Ovary (tissue), 9 donors: ENCODE results near the gene BEAN1. TPM values are rescaled to one million over a fixed set of nuclear protein-coding genes. Genes with fewer than 3 reads are reported as not detected.
A peak's percentile ranks its signal among the peaks of the same experiment; 100 is the strongest.

ENCODE experiments used
- DNase-seq, 5 donors: peaks; one replicate each; pipeline ENCODE4 v3.0.0-alpha.2; 2019 to 2020
- H3K27ac ChIP-seq, 2 donors: fragments of 200-600 bp; one replicate each; pipeline versions ENCODE4 v1.5.1 to v1.8.0; 2019 to 2022
- H3K27me3 ChIP-seq: fragments of 200-600 bp; one replicate; pipeline ENCODE4 v1.8.0; 2022
- H3K36me3 ChIP-seq: fragments of 200-600 bp; sonication (generic); one replicate; pipeline ENCODE4 v1.5.1; 2019
- H3K4me1 ChIP-seq: one replicate; pipeline ENCODE4 v1.8.1; 2013; ENCODE audit warnings: mild to moderate bottlenecking, moderate library complexity; ENCODE audit not compliant: insufficient read depth
- H3K4me3 ChIP-seq: fragments of 200-600 bp; sonication (generic); one replicate; pipeline ENCODE4 v1.5.1; 2017
- H3K9me3 ChIP-seq, 2 donors: fragments of 200-600 bp in 1 of 2; sonication (generic) in 1 of 2; one replicate each; pipeline versions ENCODE4 v1.5.1 to v1.8.1; 2013 to 2019; ENCODE audit warnings: mild to moderate bottlenecking in 1 of 2, moderate library complexity in 1 of 2
- CTCF ChIP-seq, 3 donors: fragments of 450-650 bp in 2 of 3; fragments of 200-600 bp in 1 of 3; IDR thresholded peaks; one replicate each; pipeline versions ENCODE4 v1.5.1 to v1.8.0; 2016 to 2022; ENCODE audit warnings: antibody characterized with exemption in 3 of 3, mild to moderate bottlenecking in 1 of 3
- EP300 ChIP-seq: sonication (generic); formaldehyde crosslinking; IDR thresholded peaks from one replicate; pipeline ENCODE4 v1.6.1; 2017; ENCODE audit warnings: antibody characterized with exemption
- POLR2A ChIP-seq: fragments of 450-650 bp; IDR thresholded peaks from one replicate; pipeline ENCODE4 v1.6.1; 2017; ENCODE audit warnings: antibody characterized with exemption, mild to moderate bottlenecking, moderate library complexity
- WGBS, 3 donors: extraction: QIAGEN DNeasy Blood & Tissue Kit in 1 of 3; methylation state at CpG; one replicate each; pipeline versions ENCODE4 v1.1.5 to v1.1.7; 2013 to 2017; 5-methylcytosine and 5-hydroxymethylcytosine counted together
- intact Hi-C, 4 donors: fragments of 100-400 bp; cut with DNase I; formaldehyde crosslinking; loops; one replicate each; pipeline versions ENCODE4 v1.11.0 to v1.15.1; 2022 to 2023
- polyA plus RNA-seq, 2 donors: library from polyadenylated mRNA; stranded (reverse); fragments of 200-250 nt in 1 of 2; fragments of 350-450 nt in 1 of 2; fragmentation: Illumina TruSeq in 1 of 2; extraction: RNeasy Lipid Tissue Mini Kit (QIAGEN cat#74804) in 1 of 2; gene quantifications; one replicate each; pipeline ENCODE4 v1.2.3, GENCODE V29; 2013 to 2014
- total RNA-seq, 7 donors: library from RNA; depleted of rRNA in 2 of 7; stranded (reverse); fragments of >200 nt in 2 of 7; fragmentation: NEBNext Ultra II Directional in 3 of 7; extraction: Animal tissue kit (Norgen Biotek cat#: 25700) in 3 of 7; gene quantifications; one replicate each; pipeline versions ENCODE4 v1.1.0 to v1.2.4, GENCODE V29; 2016 to 2023
- donor health status: DM: no; HTN: no; CAD: no; lungs with moderate emphysema.
- donor health status: DM: no; HTN: no; CAD: no.
- donor health status: Bipolar disorder and iron deficiency.
- donor health status: DM: yes; HTN: yes; CAD: no.
- donor health status: DM: no; HTN: no; CAD: no.
- donor health status: DM: yes; HTN: yes; CAD: no.

Gene BEAN1
- total and polyA plus RNA-seq, 9 donors, result 0.15 to 2.2 (median 0.61) TPM; not detected in 1

- WGBS, 3 donors, result 4 to 6% (median 5%) methylated on average over 14 to 15 of the region's 15 CpGs
- DNase-seq, result peak; percentile 99
- no peaks in the 10 kb centered on the region for H3K9me3 ChIP-seq
- intact Hi-C loops, result loop anchor here in 3 of 4 donors (5.0 kb wide), 1 partner anchor 35 kb away; the partner anchor contains the start of genes CKLF (in 3 of the 3) and TK2 (in 3 of the 3)
- H3K36me3 ChIP-seq, result no peaks in the 10 kb centered on the region
- TF ChIP-seq POLR2A, result peak; percentile 55
- no peak for TF ChIP-seq EP300
- TF ChIP-seq CTCF (IDR thresholded peaks at IDR 0.05), result no peak
- peak overlapping the region; percentile 84 to 86 for H3K27ac ChIP-seq
- H3K4me1 ChIP-seq, result peaks cover 21% of the 10 kb centered on the region
- peak overlapping the region; percentile 15 for H3K4me3 ChIP-seq
- H3K27me3 ChIP-seq, result no peaks in the 10 kb centered on the region
Measured at GRCh38 chr16:66516808-66517585, 89.9 kb downstream of the BEAN1 start.

GRCh38 chr16:66517586-66518263, 90.6 kb downstream of the BEAN1 start:
- WGBS, 3 donors, result 70 to 75% (median 73%) methylated on average over 8 of the region's 8 CpGs
- intact Hi-C loops, result loop anchor here in 3 of 4 donors (5.0 kb wide), 1 partner anchor 35 kb away; the partner anchor contains the start of genes CKLF (in 3 of the 3) and TK2 (in 3 of the 3)
- H3K27me3 ChIP-seq, result no peaks in the 10 kb centered on the region
- no peak overlapping the region for H3K4me3 ChIP-seq
- H3K4me1 ChIP-seq, result peaks cover 22% of the 10 kb centered on the region
- DNase-seq, result peak; percentile 34 to 63 (median 59)
- H3K36me3 ChIP-seq, result no peaks in the 10 kb centered on the region
- H3K9me3 ChIP-seq, result no peaks in the 10 kb centered on the region
- TF ChIP-seq CTCF (IDR thresholded peaks at IDR 0.05) (no peak), EP300 (no peak), POLR2A (no peak)
- H3K27ac ChIP-seq, result peak overlapping the region; percentile 84 to 86

GRCh38 chr16:66519482-66520373, 92.6 kb downstream of the BEAN1 start:
- intact Hi-C loops, result loop anchor here in 3 of 4 donors (5.0 kb wide), 1 partner anchor 33 kb away; the partner anchor contains the start of genes CKLF (in 3 of the 3) and TK2 (in 3 of the 3)
- WGBS, 3 donors, result 82 to 85% (median 85%) methylated on average over 11 of the region's 11 CpGs

More at GRCh38 chr16:66519482-66520373, 92.6 kb downstream of the BEAN1 start:
- Histone ChIP-seq H3K27ac (no peak overlapping the region), H3K36me3 (no peaks in the 10 kb centered on the region), H3K4me3 (no peak overlapping the region), H3K4me1 (peaks cover 22% of the 10 kb centered on the region), H3K9me3 (no peaks in the 10 kb centered on the region), H3K27me3 (no peaks in the 10 kb centered on the region)
- TF ChIP-seq CTCF (IDR thresholded peaks at IDR 0.05) (no peak), EP300 (no peak), POLR2A (no peak)
- no peak for DNase-seq
